ENCODE results near the gene MICALL2.

DNA sequence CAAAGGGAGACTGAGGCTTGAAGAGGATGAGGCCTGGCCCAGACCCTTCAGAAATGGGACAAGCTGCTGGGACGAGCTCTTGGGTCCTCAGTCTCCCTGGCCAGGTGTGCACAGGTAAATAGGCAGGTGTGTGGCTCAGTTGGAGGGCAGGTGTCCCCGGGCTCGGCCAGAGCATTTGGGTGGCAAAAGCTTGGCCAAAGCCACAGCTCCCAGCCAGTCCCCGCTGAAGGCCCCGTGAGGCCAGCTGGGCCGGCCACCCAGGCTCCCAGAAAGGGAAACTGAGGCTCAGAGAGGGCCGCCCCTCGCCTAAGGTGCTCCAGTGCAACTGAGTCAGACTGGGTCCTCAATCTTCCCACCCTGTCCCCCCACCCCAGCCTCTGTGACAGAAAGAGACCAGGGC is 37.3 kb downstream of the MICALL2 start:
- TF ChIP-seq POLR2A (IDR thresholded peaks at IDR 0.05; ENCODE audit: low read length), result no peak
- TF ChIP-seq GATA1 (IDR thresholded peaks at IDR 0.05; ENCODE audit: low read depth, low read length), result no peak
